CD4-positive, alpha-beta memory T cell (primary cell): ENCODE results near the gene PHF20. TPM values are rescaled to one million over a fixed set of nuclear protein-coding genes. Genes with fewer than 3 reads are reported as not detected.

ENCODE experiments used
- CTCF ChIA-PET: fragments of 350-600 bp; sonication (Branson Sonifier 250); formaldehyde crosslinking; loops from one replicate; lab custom pipeline; 2021; ENCODE audit warnings: inconsistent platforms; ENCODE audit not compliant: partially characterized antibody; lab: Charles Lee
- POLR2A ChIA-PET: fragments of 350-600 bp; sonication (Branson Sonifier 250); formaldehyde crosslinking; loops from one replicate; lab custom pipeline; 2021; ENCODE audit not compliant: partially characterized antibody; lab: Charles Lee
- DNase-seq, 5 donors: peaks; one replicate each; pipeline versions ENCODE4 v3.0.0 to v3.0.0-alpha.2; 2020 to 2022; ENCODE audit warnings: mixed read lengths in 1 of 5
- H3K27ac ChIP-seq: one replicate; pipeline ENCODE4 v1.7.0; 2013; ENCODE audit warnings: low read depth, low read length
- H3K27me3 ChIP-seq: 2 replicates; pipeline ENCODE4 v1.7.0; 2013; ENCODE audit warnings: mild to moderate bottlenecking, low read length, moderate library complexity; ENCODE audit not compliant: insufficient read depth
- H3K36me3 ChIP-seq: 2 replicates; pipeline ENCODE4 v1.7.0; 2013; ENCODE audit warnings: mild to moderate bottlenecking, low read length, moderate library complexity; ENCODE audit not compliant: insufficient read depth
- H3K4me1 ChIP-seq: 2 replicates; pipeline ENCODE4 v1.7.0; 2013; ENCODE audit warnings: mild to moderate bottlenecking, low read length, moderate library complexity; ENCODE audit not compliant: insufficient read depth
- H3K4me3 ChIP-seq, 2 donors: one replicate each; pipeline ENCODE4 v1.7.0; 2013; ENCODE audit warnings: low read length in 2 of 2, mild to moderate bottlenecking in 1 of 2
- H3K9me3 ChIP-seq, 2 donors: one replicate each; pipeline ENCODE4 v1.7.0; 2013; ENCODE audit warnings: low read length in 2 of 2, control low read depth in 1 of 2; ENCODE audit not compliant: control insufficient read depth in 1 of 2
- H3K27ac Mint-ChIP-seq, 7 donors: one replicate each; pipeline ENCODE4 v1.8.0; 2020 to 2021; ENCODE audit warnings: mixed read lengths in 7 of 7, mild to moderate bottlenecking in 6 of 7, inconsistent platforms in 3 of 7, moderate library complexity in 3 of 7
- H3K27me3 Mint-ChIP-seq, 2 donors: one replicate each; pipeline ENCODE4 v1.8.0; 2020 to 2021; ENCODE audit warnings: mixed read lengths in 2 of 2
- H3K36me3 Mint-ChIP-seq, 2 donors: one replicate each; pipeline ENCODE4 v1.8.0; 2020 to 2021; ENCODE audit warnings: mixed read lengths in 2 of 2, inconsistent platforms in 1 of 2, mild to moderate bottlenecking in 1 of 2
- H3K4me1 Mint-ChIP-seq, 4 donors: one replicate each; pipeline ENCODE4 v1.8.0; 2020 to 2021; ENCODE audit warnings: mixed read lengths in 4 of 4, mild to moderate bottlenecking in 1 of 4
- H3K4me3 Mint-ChIP-seq, 8 donors: one replicate each; pipeline ENCODE4 v1.8.0; 2020 to 2021; ENCODE audit warnings: mixed read lengths in 8 of 8, mild to moderate bottlenecking in 7 of 8, moderate library complexity in 6 of 8, inconsistent platforms in 3 of 8
- H3K9me3 Mint-ChIP-seq, 8 donors: one replicate each; pipeline ENCODE4 v1.8.0; 2020 to 2021; ENCODE audit warnings: mixed read lengths in 8 of 8, mild to moderate bottlenecking in 5 of 8, inconsistent platforms in 3 of 8, moderate library complexity in 1 of 8
- intact Hi-C: fragments of 100-400 bp; cut with micrococcal nuclease; formaldehyde crosslinking; loops from one replicate; pipeline ENCODE4 v1.15.1; 2023
- polyA plus RNA-seq, 2 donors: library from polyadenylated mRNA; unstranded; fragments of 300-500 nt; fragmentation: Illumina TruSeq; gene quantifications; one replicate each; pipeline ENCODE4 v1.2.3, GENCODE V29; 2021
- total RNA-seq, 2 experiments: library from RNA; stranded (reverse); gene quantifications; one replicate each; pipeline ENCODE4 v1.2.3, GENCODE V29; 2021

PHF20 gene
- total and polyA plus RNA-seq, 4 experiments from 2014 or later: 72.9 to 126 (median 94.2) TPM

DNA sequence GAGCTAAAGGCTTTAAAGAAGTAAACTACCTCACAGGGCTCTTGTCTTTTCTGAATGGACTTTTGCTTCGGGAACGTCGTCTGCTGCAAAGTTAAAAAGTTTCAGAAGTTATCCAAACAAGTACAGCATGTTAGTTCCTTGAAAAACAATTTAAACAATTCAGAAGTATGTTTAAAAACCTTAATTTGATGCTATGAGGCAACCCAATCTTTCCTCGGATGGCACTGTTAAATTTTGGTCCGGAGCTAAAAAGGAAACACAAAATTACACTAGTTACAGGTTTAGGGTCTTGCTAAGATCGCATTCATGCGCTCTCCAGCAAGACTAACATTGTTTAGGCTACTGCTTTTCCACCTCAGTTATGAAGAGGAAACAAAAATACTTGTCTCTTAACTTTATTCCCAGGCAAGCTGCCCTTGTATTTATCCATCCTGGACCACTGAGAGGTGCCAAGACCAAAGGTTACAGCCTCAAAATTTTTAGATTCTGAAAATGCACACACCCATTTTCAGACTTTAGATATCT is 42.5 kb upstream of the PHF20 start:
- H3K4me1 ChIP-seq: peaks cover 51% of the 10 kb centered on the region
- no peak overlapping the region for H3K4me3 ChIP-seq
- intact Hi-C loops: loop anchor here (10.0 kb wide), 1 partner anchor 45 kb away; the partner anchor contains the start of gene PHF20
- H3K4me3 Mint-ChIP-seq: peak overlapping the region in 1 of 8 donors; percentile 9
- peaks cover 85% of the 10 kb centered on the region for H3K36me3 ChIP-seq
- peak in 1 of 5 donors; percentile 1 for DNase-seq
- peak overlapping the region in 2 of 7 donors; percentile 14 to 78 for H3K27ac Mint-ChIP-seq
- CTCF ChIA-PET: interaction anchor here (1.1 kb wide), 1 partner anchor 10 kb away, joined by 3 read pairs; no protein-coding TSS in a partner anchor
- no peak overlapping the region for H3K27ac ChIP-seq
- no peaks in the 10 kb centered on the region for H3K9me3 Mint-ChIP-seq
- peaks cover 27 to 63% (median 47%) of the 10 kb centered on the region in 4 donors for H3K4me1 Mint-ChIP-seq
- H3K36me3 Mint-ChIP-seq: peaks cover 59 to 82% of the 10 kb centered on the region in 2 donors
- no peaks in the 10 kb centered on the region for H3K9me3 ChIP-seq
- H3K27me3 Mint-ChIP-seq: no peaks in the 10 kb centered on the region
- no peaks in the 10 kb centered on the region for H3K27me3 ChIP-seq
- POLR2A ChIA-PET: interaction anchor here (1.2 to 9.4 kb wide), 4 partner anchors 12 to 42 kb away, joined by 4 to 102 read pairs (median 6); partner anchors contain the start of genes PHF20 and RBM39

DNA sequence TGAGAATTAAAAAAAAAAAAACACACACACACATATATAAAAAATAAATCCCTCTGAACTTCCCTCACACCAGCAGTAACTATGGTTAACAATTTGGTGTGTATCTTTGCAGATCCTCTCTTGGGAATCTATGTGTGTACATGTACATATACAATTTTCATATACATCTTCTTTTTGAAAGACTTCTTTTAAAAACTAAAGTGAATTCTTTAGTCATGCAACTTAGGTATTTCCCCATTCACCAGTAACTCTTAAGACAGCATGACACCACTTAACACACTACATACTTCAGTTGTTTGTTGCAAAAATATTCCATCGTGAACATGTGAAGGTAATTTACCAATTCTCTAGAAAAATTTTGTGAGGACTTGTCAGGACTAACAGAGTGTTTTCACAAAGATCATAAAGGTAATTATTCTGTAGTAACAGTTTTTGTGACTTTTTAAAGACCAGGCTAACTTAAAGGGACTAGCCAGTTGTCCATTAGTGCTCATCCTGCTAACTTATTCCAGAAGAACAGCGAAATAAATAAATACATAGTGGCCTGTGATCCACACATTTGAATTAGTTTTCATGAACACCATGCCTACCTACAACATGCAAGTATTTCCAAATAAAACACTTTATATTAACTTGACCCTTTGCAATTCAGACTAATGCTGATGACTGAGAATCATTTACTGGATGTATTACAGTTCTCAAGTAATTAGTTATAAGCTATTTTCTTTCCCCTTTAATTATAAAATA is 41.8 kb upstream of the PHF20 start:
- Mint-ChIP-seq H3K4me3 (peak overlapping the region in 2 of 8 donors; percentile 43 to 48), H3K4me1 (peaks cover 30 to 63% (median 46%) of the 10 kb centered on the region in 4 donors), H3K36me3 (peaks cover 59 to 83% of the 10 kb centered on the region in 2 donors), H3K9me3 (no peaks in the 10 kb centered on the region), H3K27me3 (no peaks in the 10 kb centered on the region), H3K27ac (peak overlapping the region in 4 of 7 donors; percentile 12 to 78 (median 43))
- Histone ChIP-seq H3K9me3 (no peaks in the 10 kb centered on the region), H3K27me3 (no peaks in the 10 kb centered on the region), H3K4me1 (peaks cover 57% of the 10 kb centered on the region), H3K36me3 (peaks cover 85% of the 10 kb centered on the region), H3K27ac (no peak overlapping the region), H3K4me3 (no peak overlapping the region)
- POLR2A ChIA-PET: interaction anchor here (0.8 to 9.4 kb wide), 9 partner anchors 10 to 240 kb away, joined by 3 to 102 read pairs (median 5); partner anchors contain the start of genes CPNE1, PHF20, RBM12 and RBM39
- peak in 1 of 5 donors; percentile 3 for DNase-seq
- intact Hi-C loops: loop anchor here (2.0 to 10.0 kb wide), 2 partner anchors 15 to 45 kb away; partner anchors contain the start of gene PHF20
- CTCF ChIA-PET: interaction anchor here (0.9 to 1.1 kb wide), 3 partner anchors 12 to 59 kb away, joined by 3 to 4 read pairs (median 3); partner anchors contain the start of gene RBM39

GRCh38 chr20:35730583-35731468 is 41.0 kb upstream of the PHF20 start:
- peaks cover 33 to 63% (median 46%) of the 10 kb centered on the region in 4 donors for H3K4me1 Mint-ChIP-seq
- H3K4me3 Mint-ChIP-seq: peak overlapping the region in 3 of 8 donors; percentile 20 to 48 (median 25)
- Histone ChIP-seq H3K4me3 (no peak overlapping the region), H3K27ac (no peak overlapping the region), H3K9me3 (no peaks in the 10 kb centered on the region), H3K36me3 (peaks cover 85% of the 10 kb centered on the region), H3K27me3 (no peaks in the 10 kb centered on the region), H3K4me1 (peaks cover 65% of the 10 kb centered on the region)
- peaks cover 57 to 83% of the 10 kb centered on the region in 2 donors for H3K36me3 Mint-ChIP-seq
- H3K9me3 Mint-ChIP-seq: no peaks in the 10 kb centered on the region
- peak overlapping the region in 5 of 7 donors; percentile 15 to 84 (median 22) for H3K27ac Mint-ChIP-seq
- intact Hi-C loops: loop anchor here (2.0 kb wide), 1 partner anchor 16 kb away; no protein-coding TSS in a partner anchor
- POLR2A ChIA-PET: interaction anchor here (0.6 to 9.4 kb wide), 9 partner anchors 11 to 240 kb away, joined by 3 to 102 read pairs (median 5); partner anchors contain the start of genes CPNE1, PHF20, RBM12 and RBM39
- H3K27me3 Mint-ChIP-seq: no peaks in the 10 kb centered on the region
- CTCF ChIA-PET: interaction anchor here (0.8 to 1.1 kb wide), 4 partner anchors 12 to 60 kb away, joined by 3 to 4 read pairs (median 3); partner anchors contain the start of gene RBM39
- DNase-seq: peak in 2 of 5 donors; percentile 0

GRCh38 chr20:35731469-35731788 is 40.4 kb upstream of the PHF20 start:
- intact Hi-C loops: loop anchor here (2.0 kb wide), 1 partner anchor 17 kb away; no protein-coding TSS in a partner anchor
- peak in 3 of 5 donors; percentile 0 to 5 (median 0) for DNase-seq
- Mint-ChIP-seq H3K4me1 (peaks cover 37 to 69% (median 49%) of the 10 kb centered on the region in 4 donors), H3K27ac (peak overlapping the region in 3 of 7 donors; percentile 31 to 84 (median 80)), H3K4me3 (peak overlapping the region in 3 of 8 donors; percentile 30 to 83 (median 69)), H3K9me3 (no peaks in the 10 kb centered on the region), H3K27me3 (no peaks in the 10 kb centered on the region), H3K36me3 (peaks cover 60 to 85% of the 10 kb centered on the region in 2 donors)
- Histone ChIP-seq H3K9me3 (no peaks in the 10 kb centered on the region), H3K36me3 (peaks cover 85% of the 10 kb centered on the region), H3K27ac (no peak overlapping the region), H3K27me3 (no peaks in the 10 kb centered on the region), H3K4me3 (no peak overlapping the region), H3K4me1 (peaks cover 72% of the 10 kb centered on the region)
- ChIA-PET POLR2A (interaction anchor here (1.5 to 9.4 kb wide), 6 partner anchors 10 to 241 kb away, joined by 4 to 102 read pairs (median 5); partner anchors contain the start of genes CPNE1, PHF20, RBM12 and RBM39), CTCF (interaction anchor here (0.8 to 1.1 kb wide), 2 partner anchors 17 to 30 kb away, joined by 3 read pairs; no protein-coding TSS in a partner anchor)

DNA sequence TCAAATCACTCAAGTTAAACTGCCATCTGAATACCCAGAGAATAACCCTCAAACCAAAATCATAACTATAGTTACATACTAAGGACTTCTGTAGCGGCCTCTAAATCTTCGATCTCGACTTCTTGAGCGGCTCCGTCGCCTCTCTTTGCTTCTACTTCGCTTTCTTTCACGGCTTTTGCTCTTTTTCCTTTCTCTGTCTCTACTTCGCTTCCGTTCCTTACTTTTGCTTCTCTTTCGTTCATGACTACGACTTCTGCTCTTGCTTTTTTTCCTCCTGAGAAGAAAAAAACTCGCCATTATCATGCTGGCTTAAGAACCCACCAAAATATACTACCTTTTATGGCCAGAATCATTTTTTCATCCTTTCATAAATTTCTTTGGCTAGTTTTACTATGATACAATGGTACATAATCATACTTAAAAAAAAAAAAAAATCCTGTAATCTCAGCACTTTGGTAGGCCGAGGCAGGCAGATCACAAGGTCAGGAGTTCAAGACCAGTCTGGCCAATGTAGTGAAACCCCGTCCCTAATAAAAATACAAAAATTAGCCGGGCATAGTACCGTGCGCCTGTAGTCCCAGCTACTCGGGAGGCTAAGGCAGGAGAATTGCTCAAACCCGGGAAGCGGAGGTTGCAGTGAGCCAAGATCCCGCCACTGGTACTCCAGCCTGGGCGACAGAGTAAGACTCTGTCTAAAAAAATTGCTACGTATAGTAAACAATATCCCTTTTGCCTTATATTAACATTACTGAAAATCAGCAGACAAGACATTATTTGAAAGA is 39.8 kb upstream of the PHF20 start:
- DNase-seq: peak in 3 of 5 donors; percentile 0 to 2 (median 2)
- peaks cover 78% of the 10 kb centered on the region for H3K4me1 ChIP-seq
- Mint-ChIP-seq H3K27me3 (no peaks in the 10 kb centered on the region), H3K27ac (peak overlapping the region in 5 of 7 donors; percentile 6 to 84 (median 77)), H3K4me3 (peak overlapping the region in 4 of 8 donors; percentile 34 to 83 (median 55)), H3K4me1 (peaks cover 36 to 71% (median 49%) of the 10 kb centered on the region in 4 donors), H3K36me3 (peaks cover 55 to 81% of the 10 kb centered on the region in 2 donors), H3K9me3 (no peaks in the 10 kb centered on the region)
- H3K27ac ChIP-seq: no peak overlapping the region
- ChIA-PET POLR2A (interaction anchor here (1.0 to 9.4 kb wide), 5 partner anchors 10 to 68 kb away, joined by 3 to 102 read pairs (median 5); partner anchors contain the start of genes CPNE1, RBM12 and RBM39), CTCF (no interaction called here)
- intact Hi-C loops: loop anchor here (2.0 kb wide), 1 partner anchor 17 kb away; no protein-coding TSS in a partner anchor
- H3K4me3 ChIP-seq: no peak overlapping the region
- peaks cover 85% of the 10 kb centered on the region for H3K36me3 ChIP-seq
- no peaks in the 10 kb centered on the region for H3K9me3 ChIP-seq
- no peaks in the 10 kb centered on the region for H3K27me3 ChIP-seq
